ENCODE measurements around the gene SMIM36. TPM values are rescaled to one million over a fixed set of nuclear protein-coding genes. Genes with fewer than 3 reads are reported as not detected.

Gene SMIM36
- total RNA-seq, 2 experiments from 2014 or later = not detected

DNA sequence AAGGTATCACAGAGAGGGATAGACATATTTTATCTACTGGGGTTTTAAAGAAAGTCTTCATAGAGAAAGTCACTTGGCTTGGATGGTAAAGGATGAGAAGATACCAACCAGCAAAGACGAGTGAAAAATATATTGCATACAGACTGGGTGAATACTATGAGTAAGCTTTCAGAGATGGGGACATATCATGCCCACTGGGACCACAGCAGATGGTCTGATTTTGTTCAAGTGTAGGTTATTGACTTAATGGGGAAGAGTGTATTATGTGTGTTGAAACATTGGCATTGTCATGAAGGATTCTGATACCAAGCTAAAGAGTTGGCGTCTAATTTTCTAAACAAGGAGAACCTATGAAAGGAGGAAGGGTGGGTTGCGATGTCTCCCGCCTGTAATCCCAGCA, 75.8 kb downstream of the SMIM36 start:
- POLR2A ChIA-PET = interaction anchor here (0.7 to 3.0 kb wide), 5 partner anchors 10 to 1532 kb away, joined by 3 to 13 read pairs (median 5); no protein-coding TSS in a partner anchor
- Histone ChIP-seq H3K4me2 (ENCODE audit: low read length) (no peak overlapping the region), H3K9me3 (ENCODE audit: low read length) (no peaks in the 10 kb centered on the region), H2AFZ (ENCODE audit: low read length) (no peak overlapping the region), H3K27ac (ENCODE audit: low read depth, low read length, poor library complexity, severe bottlenecking) (no peak overlapping the region), H3K36me3 (ENCODE audit: insufficient read depth, low read length) (no peaks in the 10 kb centered on the region), H4K20me1 (ENCODE audit: insufficient read depth, low read length) (no peaks in the 10 kb centered on the region), H3K79me2 (ENCODE audit: insufficient read depth, low read depth, low read length) (no peaks in the 10 kb centered on the region), H3K4me1 (ENCODE audit: insufficient read depth, low read length, poor library complexity, severe bottlenecking) (peaks cover 74% of the 10 kb centered on the region), H3K9me2 (ENCODE audit: insufficient read depth, low read length) (no peaks in the 10 kb centered on the region), H3K4me3 (ENCODE audit: low read depth, low read length, poor library complexity, severe bottlenecking) (no peak overlapping the region)
- no peak for TF ChIP-seq EZH2phosphoT487 (IDR thresholded peaks at IDR 0.05; ENCODE audit: borderline replicate concordance, low read depth, low read length)
- TF ChIP-seq, protein P1, sequence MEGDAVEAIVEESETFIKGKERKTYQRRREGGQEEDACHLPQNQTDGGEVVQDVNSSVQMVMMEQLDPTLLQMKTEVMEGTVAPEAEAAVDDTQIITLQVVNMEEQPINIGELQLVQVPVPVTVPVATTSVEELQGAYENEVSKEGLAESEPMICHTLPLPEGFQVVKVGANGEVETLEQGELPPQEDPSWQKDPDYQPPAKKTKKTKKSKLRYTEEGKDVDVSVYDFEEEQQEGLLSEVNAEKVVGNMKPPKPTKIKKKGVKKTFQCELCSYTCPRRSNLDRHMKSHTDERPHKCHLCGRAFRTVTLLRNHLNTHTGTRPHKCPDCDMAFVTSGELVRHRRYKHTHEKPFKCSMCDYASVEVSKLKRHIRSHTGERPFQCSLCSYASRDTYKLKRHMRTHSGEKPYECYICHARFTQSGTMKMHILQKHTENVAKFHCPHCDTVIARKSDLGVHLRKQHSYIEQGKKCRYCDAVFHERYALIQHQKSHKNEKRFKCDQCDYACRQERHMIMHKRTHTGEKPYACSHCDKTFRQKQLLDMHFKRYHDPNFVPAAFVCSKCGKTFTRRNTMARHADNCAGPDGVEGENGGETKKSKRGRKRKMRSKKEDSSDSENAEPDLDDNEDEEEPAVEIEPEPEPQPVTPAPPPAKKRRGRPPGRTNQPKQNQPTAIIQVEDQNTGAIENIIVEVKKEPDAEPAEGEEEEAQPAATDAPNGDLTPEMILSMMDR (conservative IDR thresholded peaks at IDR 0.05; ENCODE audit: low read length) = no peak
- intact Hi-C loops (cut with micrococcal nuclease; ENCODE audit: unreplicated experiment) = loop anchor here (5.0 kb wide), 1 partner anchor 77 kb away; the partner anchor contains the start of gene SMIM36
- DNase-seq (ENCODE audit: low spot score) = no peak
- CTCF ChIA-PET (ENCODE audit: unreplicated experiment) = no interaction called here
- BruUV-seq (replicated peaks) = no TSS peak

DNA sequence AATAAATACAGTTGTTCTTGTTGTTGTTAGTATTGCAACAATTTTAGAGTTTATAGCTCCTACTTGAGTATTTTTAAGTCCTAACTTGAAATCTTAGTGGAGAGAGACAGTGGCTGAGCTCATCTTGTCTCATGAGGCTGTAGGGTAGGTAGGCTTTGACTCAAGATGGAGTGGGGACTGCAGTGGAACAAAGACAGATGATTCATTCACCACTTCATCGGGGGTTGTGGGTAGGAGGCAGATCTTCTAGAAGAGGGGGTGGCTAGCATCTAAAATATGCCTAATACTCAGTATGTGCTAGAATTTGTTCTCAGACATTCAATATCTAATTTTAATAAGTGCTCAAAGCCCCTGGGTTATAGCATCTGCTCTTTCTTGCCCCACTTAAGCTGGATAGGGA, 76.5 kb downstream of the SMIM36 start:
- no peaks in the 10 kb centered on the region for H3K36me3 ChIP-seq (ENCODE audit: insufficient read depth, low read length)
- H2AFZ ChIP-seq (ENCODE audit: low read length) = no peak overlapping the region
- H3K9me3 ChIP-seq (ENCODE audit: low read length) = no peaks in the 10 kb centered on the region; the same call in 1 of the 2 replicates
- no peaks in the 10 kb centered on the region for H3K9me2 ChIP-seq (ENCODE audit: insufficient read depth, low read length)
- H3K4me3 ChIP-seq (ENCODE audit: low read depth, low read length, poor library complexity, severe bottlenecking) = no peak overlapping the region
- H3K4me2 ChIP-seq (ENCODE audit: low read length) = no peak overlapping the region
- no peaks in the 10 kb centered on the region for H4K20me1 ChIP-seq (ENCODE audit: insufficient read depth, low read length)
- H3K79me2 ChIP-seq (ENCODE audit: insufficient read depth, low read depth, low read length) = no peaks in the 10 kb centered on the region
- DNase-seq (ENCODE audit: low spot score) = no peak
- intact Hi-C loops (cut with micrococcal nuclease; ENCODE audit: unreplicated experiment) = loop anchor here (5.0 kb wide), 1 partner anchor 78 kb away; the partner anchor contains the start of gene SMIM36
- no peak for TF ChIP-seq EZH2phosphoT487 (IDR thresholded peaks at IDR 0.05; ENCODE audit: borderline replicate concordance, low read depth, low read length)
- TF ChIP-seq, protein P1 (conservative IDR thresholded peaks at IDR 0.05; ENCODE audit: low read length) = no peak
- H3K4me1 ChIP-seq (ENCODE audit: insufficient read depth, low read length, poor library complexity, severe bottlenecking) = peaks cover 75% of the 10 kb centered on the region
- no TSS peak for BruUV-seq (replicated peaks)
- H3K27ac ChIP-seq (ENCODE audit: low read depth, low read length, poor library complexity, severe bottlenecking) = no peak overlapping the region
- CTCF ChIA-PET (ENCODE audit: unreplicated experiment) = no interaction called here
- POLR2A ChIA-PET = interaction anchor here (2.8 to 3.0 kb wide), 2 partner anchors 10 to 11 kb away, joined by 13 to 17 read pairs; no protein-coding TSS in a partner anchor

DNA sequence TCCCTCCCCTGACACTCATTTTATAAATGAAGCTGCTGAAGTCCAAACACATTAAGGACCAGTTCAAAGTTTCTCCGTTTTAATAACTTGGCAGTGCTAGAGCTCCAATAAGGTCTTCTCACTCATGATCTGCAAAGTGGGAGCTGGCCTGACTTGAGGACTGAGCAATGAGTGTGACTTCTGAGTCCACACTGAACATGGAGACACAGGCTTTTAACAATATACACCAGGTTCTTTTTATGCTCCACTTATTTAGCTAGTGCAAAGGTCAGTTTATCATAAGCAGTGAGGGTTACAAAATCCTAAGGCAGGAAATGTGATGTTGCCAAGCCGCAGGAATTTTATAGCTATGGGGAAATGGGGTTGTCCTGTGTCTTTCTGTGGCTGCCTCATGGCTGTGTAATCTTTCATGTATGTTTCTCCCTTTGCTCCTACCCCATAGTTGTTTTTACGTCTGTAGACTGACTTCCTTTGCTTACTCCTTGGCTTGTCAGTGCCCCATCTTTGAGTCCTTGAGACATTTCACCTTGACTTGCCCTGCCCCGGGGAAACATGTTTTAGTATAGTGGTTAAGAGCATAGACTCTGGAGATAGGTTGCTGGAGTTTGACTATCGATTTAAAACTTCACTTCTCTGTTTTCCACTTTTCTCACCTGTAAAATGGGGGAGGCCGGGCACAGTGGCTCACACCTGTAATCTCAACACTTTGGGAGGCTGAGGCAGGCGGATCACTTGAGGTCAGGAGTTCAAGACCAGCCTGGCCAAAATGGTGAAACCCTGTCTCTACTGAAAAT, 77.4 kb downstream of the SMIM36 start:
- peaks cover 66% of the 10 kb centered on the region for H3K4me1 ChIP-seq (ENCODE audit: insufficient read depth, low read length, poor library complexity, severe bottlenecking)
- no peak overlapping the region for H3K4me3 ChIP-seq (ENCODE audit: low read depth, low read length, poor library complexity, severe bottlenecking)
- no peaks in the 10 kb centered on the region for H3K9me2 ChIP-seq (ENCODE audit: insufficient read depth, low read length)
- CTCF ChIA-PET (ENCODE audit: unreplicated experiment) = no interaction called here
- H3K4me2 ChIP-seq (ENCODE audit: low read length) = no peak overlapping the region
- BruUV-seq (replicated peaks) = no TSS peak
- H2AFZ ChIP-seq (ENCODE audit: low read length) = peak overlapping the region; percentile 20; the same call in 1 of the 2 replicates
- intact Hi-C loops (cut with micrococcal nuclease; ENCODE audit: unreplicated experiment) = no loop called here
- no peaks in the 10 kb centered on the region; the same call in 1 of the 2 replicates for H3K9me3 ChIP-seq (ENCODE audit: low read length)
- POLR2A ChIA-PET = interaction anchor here (0.9 to 3.0 kb wide), 3 partner anchors 9 to 38 kb away, joined by 3 to 17 read pairs (median 13); no protein-coding TSS in a partner anchor
- H3K79me2 ChIP-seq (ENCODE audit: insufficient read depth, low read depth, low read length) = no peaks in the 10 kb centered on the region
- no peaks in the 10 kb centered on the region for H3K36me3 ChIP-seq (ENCODE audit: insufficient read depth, low read length)
- no peak for DNase-seq (ENCODE audit: low spot score)
- no peak for TF ChIP-seq EZH2phosphoT487 (IDR thresholded peaks at IDR 0.05; ENCODE audit: borderline replicate concordance, low read depth, low read length)
- TF ChIP-seq, protein P1 (conservative IDR thresholded peaks at IDR 0.05; ENCODE audit: low read length) = no peak
- H3K27ac ChIP-seq (ENCODE audit: low read depth, low read length, poor library complexity, severe bottlenecking) = no peak overlapping the region
- no peaks in the 10 kb centered on the region for H4K20me1 ChIP-seq (ENCODE audit: insufficient read depth, low read length)
